Pancreas (tissue), 10 donors: ENCODE results near the gene FMNL2. TPM values are rescaled to one million over a fixed set of nuclear protein-coding genes. Genes with fewer than 3 reads are reported as not detected.

Source experiments
- ATAC-seq, 4 donors: fragments of 200-7000 bp; cut with Tn5 transposase; one replicate each; pipeline versions ENCODE4 v1.8.0 to v1.9.1; 2020; ENCODE audit warnings: mild to moderate bottlenecking in 4 of 4, moderate library complexity in 4 of 4
- DNase-seq, 6 donors: peaks; one replicate each; pipeline ENCODE4 v3.0.0-alpha.2; 2020
- FAIRE-seq: peaks from 2 replicates; lab custom pipeline; 2012; peaks lifted over from hg19 to GRCh38; lab: Jason Lieb, UNC
- H3K27ac ChIP-seq, 4 donors: fragments of 200-600 bp; sonication (generic); 1 replicate in 3 of 4; 2 replicates in 1 of 4; pipeline versions ENCODE4 v1.5.0 to v1.8.0; 2020
- H3K27me3 ChIP-seq, 4 donors: fragments of 200-600 bp; one replicate each; pipeline ENCODE4 v1.8.0; 2021
- H3K36me3 ChIP-seq, 3 donors: fragments of 200-600 bp; sonication (generic) in 1 of 3; one replicate each; pipeline versions ENCODE4 v1.5.0 to v1.8.0; 2020 to 2021
- H3K4me1 ChIP-seq, 3 donors: fragments of 200-600 bp; one replicate each; pipeline ENCODE4 v1.8.0; 2021
- H3K4me3 ChIP-seq, 4 donors: fragments of 200-600 bp; sonication (generic) in 2 of 4; one replicate each; pipeline versions ENCODE4 v1.5.0 to v1.8.0; 2020 to 2021
- H3K9me3 ChIP-seq, 4 donors: fragments of 200-600 bp; one replicate each; pipeline ENCODE4 v1.8.0; 2021
- CTCF ChIP-seq, 4 donors: fragments of 200-600 bp; sonication (generic) in 3 of 4; IDR thresholded peaks; one replicate each; pipeline versions ENCODE4 v1.5.0 to v1.8.0; 2021; ENCODE audit warnings: antibody characterized with exemption in 4 of 4
- WGBS, 2 donors: extraction: QIAGEN DNeasy Blood & Tissue Kit; methylation state at CpG; one replicate each; pipeline ENCODE4 v1.1.7; 2013; 5-methylcytosine and 5-hydroxymethylcytosine counted together
- intact Hi-C, 3 donors: fragments of 100-400 bp; cut with DNase I; formaldehyde crosslinking; loops; one replicate each; pipeline versions ENCODE4 v1.11.1 to v1.14.2; 2022
- polyA plus RNA-seq, 2 donors: library from polyadenylated mRNA; stranded (reverse); fragments of 200-250 nt; gene quantifications; one replicate each; pipeline ENCODE4 v1.2.3, GENCODE V29; 2013
- total RNA-seq, 6 donors: library from RNA; stranded (reverse); fragmentation: NEBNext Ultra II Directional in 4 of 6; extraction: Animal tissue kit (Norgen Biotek cat#: 25700) in 4 of 6; gene quantifications; one replicate each; pipeline versions ENCODE4 v1.2.1 to v1.2.4, GENCODE V29; 2021 to 2023
- donor health status: healthy with polysubstance abuse.
- donor health status: DM: no; HTN: no; CAD: no; lungs with moderate emphysema.
- donor health status: DM: no; HTN: no; CAD: no.
- donor health status: control.
- donor health status: control.
- donor health status: Bipolar disorder and iron deficiency.
- donor health status: DM: yes; HTN: yes; CAD: no.
- donor health status: DM: no; HTN: no; CAD: no.
- donor health status: DM: no; HTN: no; CAD: no.
- donor health status: DM: yes; HTN: yes; CAD: no.

FMNL2 gene
- total and polyA plus RNA-seq, 8 donors, result 7.5 to 22.3 (median 11.3) TPM

- Histone ChIP-seq H3K4me1 (peaks cover 0 to 7% (median 5%) of the 10 kb centered on the region in 3 donors), H3K27ac (no peak overlapping the region), H3K9me3 (no peaks in the 10 kb centered on the region), H3K27me3 (no peaks in the 10 kb centered on the region), H3K4me3 (no peak overlapping the region), H3K36me3 (no peaks in the 10 kb centered on the region)
- intact Hi-C loops, result no loop called here
- TF ChIP-seq CTCF (IDR thresholded peaks at IDR 0.05), result no peak
- no peak for ATAC-seq
- FAIRE-seq, result no peak
- WGBS, 2 donors, result 86 to 91% methylated on average over 4 of the region's 4 CpGs
- no peak for DNase-seq
These were observed 115.2 kb downstream of the FMNL2 start for GRCh38 chr2:152450176-152450575.

DNA sequence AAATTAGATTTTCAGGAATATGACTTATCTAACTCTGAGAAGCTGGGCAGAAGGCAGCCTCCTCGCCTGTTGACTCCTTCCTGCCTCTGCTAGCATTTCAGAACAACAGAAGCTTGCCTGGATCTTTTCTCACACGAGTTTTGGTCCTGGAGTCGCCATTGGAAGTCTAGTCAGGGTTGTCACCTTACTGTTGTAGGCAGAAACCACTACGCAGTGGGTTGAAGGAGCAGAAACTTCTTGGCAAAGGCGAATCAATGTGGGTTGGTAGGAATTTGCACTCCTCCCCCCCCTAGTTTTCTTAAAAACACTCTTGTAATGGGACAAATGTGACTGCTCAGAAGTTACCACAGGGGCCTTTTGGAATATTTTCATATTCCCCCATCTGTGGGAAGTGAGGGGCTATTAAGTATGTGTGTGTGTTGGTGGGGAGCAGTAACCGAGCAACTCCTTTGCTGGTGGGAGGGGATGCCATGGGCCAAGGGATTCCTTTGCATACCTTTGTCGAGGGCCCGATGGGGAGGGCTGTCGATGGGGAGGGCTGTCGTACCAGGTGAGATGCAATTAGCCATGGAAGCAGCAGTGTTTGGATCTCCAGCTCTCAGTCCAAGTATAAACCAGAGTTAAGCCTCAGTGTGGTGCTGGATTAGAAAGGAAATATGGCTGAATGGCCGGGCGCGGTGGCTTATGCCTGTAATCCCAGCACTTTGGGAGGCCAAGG is 117.4 kb downstream of the FMNL2 start:
- TF ChIP-seq CTCF (IDR thresholded peaks at IDR 0.05), result no peak
- H3K9me3 ChIP-seq, result no peaks in the 10 kb centered on the region
- intact Hi-C loops, result no loop called here
- 89% methylated on average over 13 of the region's 13 CpGs for WGBS, 2 donors
- no peak overlapping the region for H3K27ac ChIP-seq
- H3K27me3 ChIP-seq, result no peaks in the 10 kb centered on the region
- no peak for DNase-seq
- H3K4me1 ChIP-seq, result no peaks in the 10 kb centered on the region
- no peak overlapping the region for H3K4me3 ChIP-seq
- FAIRE-seq, result no peak
- no peaks in the 10 kb centered on the region for H3K36me3 ChIP-seq
- ATAC-seq, result no peak

DNA sequence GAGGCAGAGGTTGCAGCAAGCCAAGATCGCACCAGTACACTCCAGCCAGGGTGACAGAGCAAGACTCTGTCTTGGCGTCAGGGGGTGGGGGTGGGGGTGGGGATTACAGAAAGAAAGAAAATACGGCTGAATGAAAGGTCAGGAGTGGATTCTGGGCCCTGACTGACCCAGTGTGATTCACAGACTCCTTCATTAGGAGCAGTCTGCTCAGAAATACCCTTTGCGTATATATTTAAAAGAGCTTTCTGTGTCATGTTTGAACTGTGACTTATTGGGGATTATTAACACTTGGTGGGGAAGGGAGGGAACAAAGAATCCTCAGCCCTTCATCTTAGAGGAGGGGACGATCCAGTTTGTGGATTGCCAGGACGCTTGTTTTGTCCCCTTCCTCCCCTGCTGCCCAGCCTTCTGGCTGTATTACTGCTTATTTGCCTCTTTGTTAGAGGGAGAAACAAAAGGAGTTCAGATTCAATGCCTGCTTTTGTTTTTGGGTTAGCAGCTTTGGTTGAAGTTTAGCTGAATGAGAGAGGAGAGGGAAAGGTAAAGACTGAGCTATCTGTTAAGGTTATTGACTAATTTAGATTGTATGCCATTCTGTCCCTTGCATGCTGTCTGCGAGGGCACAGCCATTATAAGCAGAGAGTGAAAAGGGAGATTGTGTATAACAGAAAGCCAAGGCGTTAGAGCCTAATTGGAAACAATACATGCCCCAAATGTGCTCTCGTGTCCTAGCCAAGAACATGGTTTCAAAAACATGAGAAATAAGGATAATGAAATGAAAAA is 118.3 kb downstream of the FMNL2 start:
- no peak overlapping the region for H3K4me3 ChIP-seq
- no peak for TF ChIP-seq CTCF (IDR thresholded peaks at IDR 0.05)
- no peak for FAIRE-seq
- no peaks in the 10 kb centered on the region for H3K27me3 ChIP-seq
- no peaks in the 10 kb centered on the region for H3K4me1 ChIP-seq
- ATAC-seq, result no peak
- no peaks in the 10 kb centered on the region for H3K36me3 ChIP-seq
- no peaks in the 10 kb centered on the region for H3K9me3 ChIP-seq
- intact Hi-C loops, result no loop called here
- DNase-seq, result no peak
- peak overlapping the region in 1 of 4 donors; percentile 48 for H3K27ac ChIP-seq
- WGBS, 2 donors, result 71 to 81% methylated on average over 9 of the region's 9 CpGs

DNA sequence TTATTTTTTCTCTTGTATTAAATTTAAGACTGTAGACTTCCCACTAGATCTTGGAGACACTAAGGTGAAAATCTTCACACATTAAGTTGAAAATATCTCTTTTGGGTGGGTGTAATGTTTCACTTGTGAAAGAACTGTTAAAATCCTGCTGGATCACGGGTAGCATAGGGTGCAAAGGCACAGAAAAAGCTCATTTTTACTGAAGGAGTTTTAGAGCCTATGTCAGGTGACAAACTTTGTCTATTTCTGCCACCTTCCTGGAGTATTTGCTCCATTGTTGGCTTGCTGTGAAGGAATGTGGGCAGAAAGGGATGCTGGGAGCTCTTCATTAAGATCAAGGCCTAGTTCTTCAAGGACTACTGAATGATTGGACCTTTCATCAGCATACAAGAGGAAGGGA is 119.4 kb downstream of the FMNL2 start:
- ATAC-seq, result no peak
- 94 to 100% methylated on average over 1 of the region's 1 CpG for WGBS, 2 donors

More for the DNA sequence above, 119.4 kb downstream of the FMNL2 start:
- Histone ChIP-seq H3K4me3 (no peak overlapping the region), H3K36me3 (no peaks in the 10 kb centered on the region), H3K9me3 (no peaks in the 10 kb centered on the region), H3K27me3 (no peaks in the 10 kb centered on the region), H3K27ac (no peak overlapping the region), H3K4me1 (no peaks in the 10 kb centered on the region)
- FAIRE-seq (no peak), DNase-seq (no peak)
- intact Hi-C loops, result no loop called here
- no peak for TF ChIP-seq CTCF (IDR thresholded peaks at IDR 0.05)
